Esophagus muscularis mucosa (tissue), 4 donors: Measurements from ENCODE around the gene TNN.

Experiments
- CTCF ChIP-seq, 3 experiments: fragments of 200-600 bp in 2 of 3; fragments of 450-650 bp in 1 of 3; sonication (generic) in 2 of 3; IDR thresholded peaks; one replicate each; pipeline ENCODE4 v1.5.1; 2017 to 2019; ENCODE audit warnings: antibody characterized with exemption in 3 of 3, mild to moderate bottlenecking in 2 of 3, moderate library complexity in 1 of 3
- EP300 ChIP-seq: sonication (generic); formaldehyde crosslinking; IDR thresholded peaks from one replicate; pipeline ENCODE4 v1.6.1; 2017; ENCODE audit warnings: antibody characterized with exemption
- POLR2A ChIP-seq: fragments of 450-650 bp; IDR thresholded peaks from one replicate; pipeline ENCODE4 v1.6.1; 2017; ENCODE audit warnings: antibody characterized with exemption, moderate library complexity, mild to moderate bottlenecking, low read depth
- POLR2AphosphoS5 ChIP-seq, 2 donors: sonication (generic); formaldehyde crosslinking; IDR thresholded peaks; one replicate each; pipeline ENCODE4 v1.6.1; 2017; ENCODE audit warnings: antibody characterized with exemption in 2 of 2

- no peak for TF ChIP-seq CTCF (IDR thresholded peaks at IDR 0.05)
- TF ChIP-seq POLR2A, result no peak
- no peak for TF ChIP-seq EP300
- TF ChIP-seq POLR2AphosphoS5 (IDR thresholded peaks at IDR 0.05), result no peak
Measured at GRCh38 chr1:175155936-175156335, 88.3 kb downstream of the TNN start.
